Neural cell (in vitro differentiated cells): ENCODE data around the gene ZNF557. TPM values are rescaled to one million over a fixed set of nuclear protein-coding genes. Genes with fewer than 3 reads are reported as not detected.

Source experiments
- H2AFZ ChIP-seq: fragments of 200-600, 300-800 bp; sonication (generic), shearing (Covaris generic); 2 replicates; pipeline ENCODE4 v1.6.0; 2014; ENCODE audit warnings: low read depth, mild to moderate bottlenecking, antibody characterized with exemption, low read length, moderate library complexity
- H3F3A ChIP-seq: fragments of 200-600 bp; shearing (Covaris generic); 2 replicates; pipeline ENCODE4 v1.6.1; 2016; ENCODE audit warnings: mild to moderate bottlenecking, moderate library complexity, mixed read lengths, antibody characterized with exemption, low read length; ENCODE audit not compliant: insufficient read depth, poor library complexity, severe bottlenecking
- H3K27ac ChIP-seq: fragments of 200-600, 300-800 bp; sonication (generic), shearing (Covaris generic); 2 replicates; pipeline ENCODE4 v1.5.1; 2014; ENCODE audit warnings: mild to moderate bottlenecking, low read length, moderate library complexity
- H3K27me3 ChIP-seq: fragments of 300-800, 200-600 bp; sonication (generic), shearing (Covaris generic); 2 replicates; pipeline ENCODE4 v1.6.0; 2014; ENCODE audit warnings: mild to moderate bottlenecking, low read depth, low read length, moderate library complexity; ENCODE audit not compliant: insufficient read depth
- H3K36me3 ChIP-seq: fragments of 300-800, 200-600 bp; sonication (generic), shearing (Covaris generic); 2 replicates; pipeline ENCODE4 v1.5.1; 2014; ENCODE audit warnings: mild to moderate bottlenecking, antibody characterized with exemption, low read length, moderate library complexity; ENCODE audit not compliant: insufficient read depth
- H3K4me2 ChIP-seq: fragments of 300-800, 200-600 bp; sonication (generic), shearing (Covaris generic); 2 replicates; pipeline ENCODE4 v1.6.0; 2014; ENCODE audit warnings: mild to moderate bottlenecking, low read length
- H3K4me3 ChIP-seq: fragments of 300-800, 200-600 bp; sonication (generic), shearing (Covaris generic); 2 replicates; pipeline ENCODE4 v1.5.1; 2014; ENCODE audit warnings: mild to moderate bottlenecking, low read length, moderate library complexity
- H3K79me2 ChIP-seq: fragments of 200-600 bp; shearing (Covaris generic); replicated peaks from 2 replicates; pipeline ENCODE4 v1.6.0; 2014; ENCODE audit warnings: mild to moderate bottlenecking, low read length, moderate library complexity; ENCODE audit not compliant: insufficient read depth
- H3K9ac ChIP-seq: fragments of 300-800, 200-600 bp; sonication (generic), shearing (Covaris generic); 2 replicates; pipeline ENCODE4 v1.6.1; 2016; ENCODE audit warnings: mild to moderate bottlenecking, low read length, mixed read lengths
- H3K9me2 ChIP-seq: fragments of 200-600 bp; shearing (Covaris generic); 2 replicates; pipeline ENCODE4 v1.6.1; 2016; ENCODE audit warnings: mild to moderate bottlenecking, low read length, mixed read lengths; ENCODE audit not compliant: insufficient read depth
- H3K9me3 ChIP-seq: fragments of 200-600, 300-800 bp; sonication (generic), shearing (Covaris generic); 2 replicates; pipeline ENCODE4 v1.6.1; 2016; ENCODE audit warnings: mild to moderate bottlenecking, mixed run types, low read length, moderate library complexity, mixed read lengths
- H4K20me1 ChIP-seq: fragments of 200-600 bp; shearing (Covaris generic); 2 replicates; pipeline ENCODE4 v1.6.1; 2016; ENCODE audit warnings: mild to moderate bottlenecking, mixed run types; ENCODE audit not compliant: insufficient read depth
- EP300 ChIP-seq: fragments of 450-650 bp; conservative IDR thresholded peaks from 2 replicates; pipeline ENCODE4 v1.6.1; 2014; ENCODE audit warnings: antibody characterized with exemption, mild to moderate bottlenecking, moderate library complexity; ENCODE audit not compliant: poor library complexity, severe bottlenecking
- EZH2 ChIP-seq: fragments of 200-600, 300-800 bp; shearing (Covaris generic), sonication (generic); IDR thresholded peaks from 2 replicates; pipeline ENCODE4 v1.6.1; 2014; ENCODE audit warnings: antibody characterized with exemption, low read length, borderline replicate concordance, mild to moderate bottlenecking; ENCODE audit not compliant: insufficient read depth, poor library complexity, severe bottlenecking
- MXI1 ChIP-seq: fragments of 450-650 bp; conservative IDR thresholded peaks from 2 replicates; pipeline ENCODE4 v1.6.1; 2014; ENCODE audit warnings: antibody characterized with exemption, mild to moderate bottlenecking; ENCODE audit not compliant: poor library complexity, severe bottlenecking
- POLR2AphosphoS5 ChIP-seq: IDR thresholded peaks from 2 replicates; pipeline ENCODE4 v1.6.1; 2012
- RAD21 ChIP-seq: fragments of 450-650 bp; conservative IDR thresholded peaks from 2 replicates; pipeline ENCODE4 v1.6.1; 2014; ENCODE audit warnings: antibody characterized with exemption, mild to moderate bottlenecking, moderate library complexity
- SMC3 ChIP-seq: fragments of 450-650 bp; conservative IDR thresholded peaks from 2 replicates; pipeline ENCODE4 v1.6.1; 2014; ENCODE audit warnings: antibody characterized with exemption, mild to moderate bottlenecking, moderate library complexity; ENCODE audit not compliant: poor library complexity
- TAF1 ChIP-seq: IDR thresholded peaks from 2 replicates; pipeline ENCODE4 v1.6.1; 2012; ENCODE audit warnings: low read depth
- polyA plus RNA-seq: library from polyadenylated mRNA; depleted of rRNA; stranded (reverse); fragments of >200 nt; gene quantifications from 2 replicates; pipeline ENCODE4 v1.2.3, GENCODE V29; 2014
- TF ChIP-seq, protein P1 (sequence below): IDR thresholded peaks from 2 replicates; pipeline ENCODE4 v1.6.1; 2012; ENCODE audit warnings: borderline replicate concordance
- TF ChIP-seq, protein P2 (sequence below): fragments of 450-650 bp; IDR thresholded peaks from 2 replicates; pipeline ENCODE4 v1.5.1; 2014; ENCODE audit warnings: antibody characterized with exemption, mild to moderate bottlenecking, moderate library complexity; ENCODE audit not compliant: poor library complexity, severe bottlenecking

Gene ZNF557
- polyA plus RNA-seq, 1 donor from 2014 or later = 7.7 TPM

DNA sequence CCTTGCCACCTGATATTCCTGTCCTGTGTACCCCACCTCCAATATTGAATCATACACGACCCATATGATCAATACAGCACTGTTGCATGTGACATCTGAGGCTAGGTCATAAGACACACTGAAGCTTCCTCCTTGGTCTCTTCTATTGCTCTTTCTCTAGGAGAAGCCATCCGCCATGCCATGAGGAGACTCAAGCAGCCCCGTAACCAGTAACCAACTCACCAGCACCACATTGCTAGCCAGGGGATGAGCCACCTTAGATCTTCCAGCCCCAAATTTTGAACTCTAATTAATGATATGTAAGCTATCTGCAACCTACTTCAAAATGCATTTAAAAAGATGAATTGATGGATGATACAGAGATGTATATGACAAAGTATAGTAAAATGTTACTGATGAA lies 28.6 kb downstream of the ZNF557 start (continued):
- TF ChIP-seq, protein P1, sequence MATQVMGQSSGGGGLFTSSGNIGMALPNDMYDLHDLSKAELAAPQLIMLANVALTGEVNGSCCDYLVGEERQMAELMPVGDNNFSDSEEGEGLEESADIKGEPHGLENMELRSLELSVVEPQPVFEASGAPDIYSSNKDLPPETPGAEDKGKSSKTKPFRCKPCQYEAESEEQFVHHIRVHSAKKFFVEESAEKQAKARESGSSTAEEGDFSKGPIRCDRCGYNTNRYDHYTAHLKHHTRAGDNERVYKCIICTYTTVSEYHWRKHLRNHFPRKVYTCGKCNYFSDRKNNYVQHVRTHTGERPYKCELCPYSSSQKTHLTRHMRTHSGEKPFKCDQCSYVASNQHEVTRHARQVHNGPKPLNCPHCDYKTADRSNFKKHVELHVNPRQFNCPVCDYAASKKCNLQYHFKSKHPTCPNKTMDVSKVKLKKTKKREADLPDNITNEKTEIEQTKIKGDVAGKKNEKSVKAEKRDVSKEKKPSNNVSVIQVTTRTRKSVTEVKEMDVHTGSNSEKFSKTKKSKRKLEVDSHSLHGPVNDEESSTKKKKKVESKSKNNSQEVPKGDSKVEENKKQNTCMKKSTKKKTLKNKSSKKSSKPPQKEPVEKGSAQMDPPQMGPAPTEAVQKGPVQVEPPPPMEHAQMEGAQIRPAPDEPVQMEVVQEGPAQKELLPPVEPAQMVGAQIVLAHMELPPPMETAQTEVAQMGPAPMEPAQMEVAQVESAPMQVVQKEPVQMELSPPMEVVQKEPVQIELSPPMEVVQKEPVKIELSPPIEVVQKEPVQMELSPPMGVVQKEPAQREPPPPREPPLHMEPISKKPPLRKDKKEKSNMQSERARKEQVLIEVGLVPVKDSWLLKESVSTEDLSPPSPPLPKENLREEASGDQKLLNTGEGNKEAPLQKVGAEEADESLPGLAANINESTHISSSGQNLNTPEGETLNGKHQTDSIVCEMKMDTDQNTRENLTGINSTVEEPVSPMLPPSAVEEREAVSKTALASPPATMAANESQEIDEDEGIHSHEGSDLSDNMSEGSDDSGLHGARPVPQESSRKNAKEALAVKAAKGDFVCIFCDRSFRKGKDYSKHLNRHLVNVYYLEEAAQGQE = no peak
- TF ChIP-seq RAD21 = no peak

DNA sequence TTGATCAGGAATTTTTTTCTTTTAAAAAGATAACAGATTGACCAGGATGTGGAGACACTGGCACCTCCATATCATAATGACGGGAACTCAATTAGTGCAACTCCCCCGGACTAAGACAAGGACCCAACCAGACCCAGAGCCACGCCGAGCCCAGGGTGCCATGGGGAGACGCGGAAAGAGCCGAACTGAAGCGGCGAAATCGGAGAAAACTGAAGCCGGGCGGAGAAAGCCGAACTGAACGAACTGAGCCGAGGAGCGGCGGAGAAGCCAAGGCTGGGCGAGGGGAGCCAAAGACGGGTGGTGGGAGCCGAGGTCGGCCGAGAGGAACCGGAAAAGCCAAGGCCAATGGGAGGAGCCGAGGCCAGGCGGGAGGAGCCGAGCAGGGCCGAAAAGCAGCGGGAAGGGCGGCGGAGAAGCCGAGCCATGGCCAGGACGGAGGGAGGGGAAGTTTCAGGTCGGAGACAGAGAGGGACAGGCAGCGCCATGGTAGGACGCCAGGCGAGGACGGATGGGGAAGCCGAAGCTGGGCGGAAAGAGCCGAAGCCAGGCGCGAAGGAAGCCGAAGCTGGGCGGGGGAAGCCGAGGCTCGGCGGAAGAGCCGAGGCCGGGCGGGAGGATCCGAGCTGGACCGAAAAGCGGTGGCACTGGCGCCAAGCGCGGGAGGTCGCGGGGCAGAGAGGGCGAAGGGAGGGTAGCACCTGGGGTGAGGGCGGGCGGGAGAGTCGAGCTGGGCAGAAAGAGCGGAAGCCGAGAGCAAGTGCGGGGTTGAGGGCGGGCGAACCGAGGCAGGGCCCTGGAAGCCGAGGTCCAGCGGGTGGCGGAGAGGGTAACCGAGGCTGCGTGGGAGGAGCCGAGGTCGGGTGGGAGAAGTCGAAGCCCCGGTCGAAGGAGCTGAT lies 29.4 kb downstream of the ZNF557 start:
- peak overlapping the region; percentile 71 for H3K4me3 ChIP-seq
- peak overlapping the region; percentile 69 for H3K4me2 ChIP-seq
- no peaks in the 10 kb centered on the region for H3K9me3 ChIP-seq
- peak overlapping the region; percentile 81 for H3K9ac ChIP-seq
- H3K36me3 ChIP-seq = no peaks in the 10 kb centered on the region
- no peaks in the 10 kb centered on the region for H3F3A ChIP-seq
- peak overlapping the region; percentile 84 for H2AFZ ChIP-seq
- H3K79me2 ChIP-seq = no peaks in the 10 kb centered on the region
- H4K20me1 ChIP-seq = no peaks in the 10 kb centered on the region
- H3K9me2 ChIP-seq = no peaks in the 10 kb centered on the region
- no peaks in the 10 kb centered on the region for H3K27me3 ChIP-seq
- peak overlapping the region; percentile 94 for H3K27ac ChIP-seq
- TF ChIP-seq MXI1 (no peak), RAD21 (peak; percentile 8), POLR2AphosphoS5 (peak; percentile 74), EP300 (no peak), EZH2 (no peak), TAF1 (peak; percentile 56), SMC3 (no peak)
- TF ChIP-seq, protein P2, sequence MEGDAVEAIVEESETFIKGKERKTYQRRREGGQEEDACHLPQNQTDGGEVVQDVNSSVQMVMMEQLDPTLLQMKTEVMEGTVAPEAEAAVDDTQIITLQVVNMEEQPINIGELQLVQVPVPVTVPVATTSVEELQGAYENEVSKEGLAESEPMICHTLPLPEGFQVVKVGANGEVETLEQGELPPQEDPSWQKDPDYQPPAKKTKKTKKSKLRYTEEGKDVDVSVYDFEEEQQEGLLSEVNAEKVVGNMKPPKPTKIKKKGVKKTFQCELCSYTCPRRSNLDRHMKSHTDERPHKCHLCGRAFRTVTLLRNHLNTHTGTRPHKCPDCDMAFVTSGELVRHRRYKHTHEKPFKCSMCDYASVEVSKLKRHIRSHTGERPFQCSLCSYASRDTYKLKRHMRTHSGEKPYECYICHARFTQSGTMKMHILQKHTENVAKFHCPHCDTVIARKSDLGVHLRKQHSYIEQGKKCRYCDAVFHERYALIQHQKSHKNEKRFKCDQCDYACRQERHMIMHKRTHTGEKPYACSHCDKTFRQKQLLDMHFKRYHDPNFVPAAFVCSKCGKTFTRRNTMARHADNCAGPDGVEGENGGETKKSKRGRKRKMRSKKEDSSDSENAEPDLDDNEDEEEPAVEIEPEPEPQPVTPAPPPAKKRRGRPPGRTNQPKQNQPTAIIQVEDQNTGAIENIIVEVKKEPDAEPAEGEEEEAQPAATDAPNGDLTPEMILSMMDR = no peak
- TF ChIP-seq, protein P1 = no peak
